H9 (cell line): ENCODE data around the gene B3GNT3. TPM values are rescaled to one million over a fixed set of nuclear protein-coding genes. Genes with fewer than 3 reads are reported as not detected.

ENCODE experiments used
- DNase-seq: peaks from one replicate; pipeline ENCODE4 v3.0.0-alpha.2; 2017
- H2AFZ ChIP-seq: one replicate; pipeline ENCODE4 v1.6.1; 2013; ENCODE audit warnings: mild to moderate bottlenecking, low read length, control low read depth, moderate library complexity
- H2AK5ac ChIP-seq: 2 replicates; pipeline ENCODE4 v1.6.1; 2013; ENCODE audit warnings: low read length, control low read depth, mixed read lengths; ENCODE audit not compliant: insufficient read length
- H2BK120ac ChIP-seq: one replicate; pipeline ENCODE4 v1.6.1; 2013; ENCODE audit warnings: low read depth, mild to moderate bottlenecking, low read length, control low read depth, inconsistent platforms; ENCODE audit not compliant: poor library complexity, severe bottlenecking
- H2BK12ac ChIP-seq: 2 replicates; pipeline ENCODE4 v1.6.1; 2013; ENCODE audit warnings: low read length, control low read depth, mixed read lengths, low read depth; ENCODE audit not compliant: insufficient read length
- H2BK15ac ChIP-seq: 2 replicates; pipeline ENCODE4 v1.6.1; 2013; ENCODE audit warnings: low read depth, low read length, control low read depth
- H2BK20ac ChIP-seq: one replicate; pipeline ENCODE4 v1.6.1; 2013; ENCODE audit warnings: low read depth, mild to moderate bottlenecking, low read length, control low read depth, inconsistent platforms; ENCODE audit not compliant: poor library complexity, severe bottlenecking
- H2BK5ac ChIP-seq: 2 replicates; pipeline ENCODE4 v1.6.1; 2013; ENCODE audit warnings: low read length, control low read depth, mixed read lengths; ENCODE audit not compliant: insufficient read length
- H3K14ac ChIP-seq: 2 replicates; pipeline ENCODE4 v1.6.1; 2013; ENCODE audit warnings: low read length, control low read depth; ENCODE audit not compliant: insufficient read depth
- H3K18ac ChIP-seq: 2 replicates; pipeline ENCODE4 v1.6.1; 2013; ENCODE audit warnings: low read depth, mild to moderate bottlenecking, mixed read lengths, low read length, control low read depth; ENCODE audit not compliant: insufficient read length
- H3K23ac ChIP-seq: 2 replicates; pipeline ENCODE4 v1.6.1; 2013; ENCODE audit warnings: low read length, control low read depth, mixed read lengths, low read depth; ENCODE audit not compliant: insufficient read length
- H3K23me2 ChIP-seq: 2 replicates; pipeline ENCODE4 v1.6.1; 2013; ENCODE audit warnings: low read depth, mild to moderate bottlenecking, mixed read lengths, low read length, control low read depth; ENCODE audit not compliant: insufficient read length, poor library complexity, severe bottlenecking
- H3K27ac ChIP-seq: 2 replicates; pipeline ENCODE4 v1.5.1; 2013; ENCODE audit warnings: low read length, control low read depth, mixed read lengths, low read depth; ENCODE audit not compliant: insufficient read length
- H3K27me3 ChIP-seq: 2 replicates; pipeline ENCODE4 v1.6.1; 2013; ENCODE audit warnings: low read length, control low read depth, inconsistent platforms; ENCODE audit not compliant: insufficient read depth
- H3K4ac ChIP-seq: 2 replicates; pipeline ENCODE4 v1.6.1; 2013; ENCODE audit warnings: low read depth, mild to moderate bottlenecking, control low read depth, inconsistent platforms, low read length, moderate library complexity
- H3K4me1 ChIP-seq: 2 replicates; pipeline ENCODE4 v1.6.1; 2013; ENCODE audit warnings: low read length, control low read depth, inconsistent platforms; ENCODE audit not compliant: insufficient read depth
- H3K4me2 ChIP-seq: 2 replicates; pipeline ENCODE4 v1.6.1; 2013; ENCODE audit warnings: low read length, control low read depth, mixed read lengths; ENCODE audit not compliant: insufficient read length, insufficient read depth
- H3K56ac ChIP-seq: 2 replicates; pipeline ENCODE4 v1.6.1; 2013; ENCODE audit warnings: low read depth, mild to moderate bottlenecking, mixed read lengths, low read length, control low read depth; ENCODE audit not compliant: insufficient read length
- H3K79me1 ChIP-seq: 2 replicates; pipeline ENCODE4 v1.6.1; 2013; ENCODE audit warnings: low read depth, mild to moderate bottlenecking, moderate library complexity, low read length, control low read depth, inconsistent platforms; ENCODE audit not compliant: insufficient read depth, poor library complexity, severe bottlenecking
- H3K79me2 ChIP-seq: 2 replicates; pipeline ENCODE4 v1.6.1; 2013; ENCODE audit warnings: low read length, control low read depth, inconsistent platforms; ENCODE audit not compliant: insufficient read depth
- H3K9ac ChIP-seq: 2 replicates; pipeline ENCODE4 v1.6.1; 2013; ENCODE audit warnings: low read length, control low read depth, mixed read lengths; ENCODE audit not compliant: insufficient read length; ENCODE audit errors: extremely low read depth
- H3K9me3 ChIP-seq: one replicate; pipeline ENCODE4 v1.6.1; 2013; ENCODE audit warnings: low read depth, low read length, inconsistent platforms; ENCODE audit not compliant: control insufficient read depth
- H3T11ph ChIP-seq: one replicate; pipeline ENCODE4 v1.6.1; 2013; ENCODE audit warnings: mild to moderate bottlenecking, low read length, control low read depth, inconsistent platforms
- H4K20me1 ChIP-seq: one replicate; pipeline ENCODE4 v1.6.1; 2013; ENCODE audit not compliant: control insufficient read depth, insufficient read length, insufficient read depth
- H4K5ac ChIP-seq: 2 replicates; pipeline ENCODE4 v1.6.1; 2013; ENCODE audit warnings: low read depth, mild to moderate bottlenecking, mixed read lengths, low read length, control low read depth; ENCODE audit not compliant: insufficient read length
- H4K8ac ChIP-seq: replicated peaks from 2 replicates; pipeline ENCODE4 v1.6.1; 2013; ENCODE audit warnings: low read length, control low read depth, mixed read lengths, low read depth; ENCODE audit not compliant: insufficient read length
- H4K91ac ChIP-seq: 2 replicates; pipeline ENCODE4 v1.6.1; 2013; ENCODE audit warnings: low read depth, mild to moderate bottlenecking, moderate library complexity, mixed read lengths, low read length, control low read depth; ENCODE audit not compliant: insufficient read length
- H3K27ac Mint-ChIP-seq, 3 experiments: 2 replicates in 2 of 3; 3 replicates in 1 of 3; pipeline ENCODE4 v1.8.0; 2020 to 2021; ENCODE audit warnings: mixed read lengths in 3 of 3, mild to moderate bottlenecking in 1 of 3, moderate library complexity in 1 of 3
- H3K27me3 Mint-ChIP-seq: 2 replicates; pipeline ENCODE4 v1.8.0; 2021; ENCODE audit warnings: low read depth, mild to moderate bottlenecking, moderate library complexity, mixed read lengths
- H3K36me3 Mint-ChIP-seq, 3 experiments: 2 replicates in 2 of 3; 3 replicates in 1 of 3; pipeline ENCODE4 v1.8.0; 2020 to 2021; ENCODE audit warnings: low read depth in 3 of 3, mixed read lengths in 3 of 3; ENCODE audit not compliant: insufficient read depth in 1 of 3
- H3K4me1 Mint-ChIP-seq, 2 experiments: 2 replicates each; pipeline ENCODE4 v1.8.0; 2020; ENCODE audit warnings: mixed read lengths in 2 of 2
- H3K4me3 Mint-ChIP-seq, 2 experiments: 2 replicates in 1 of 2; 3 replicates in 1 of 2; pipeline ENCODE4 v1.8.0; 2020 to 2021; ENCODE audit warnings: mild to moderate bottlenecking in 2 of 2, mixed read lengths in 2 of 2, moderate library complexity in 1 of 2
- H3K9me3 Mint-ChIP-seq, 2 experiments: 2 replicates in 1 of 2; 3 replicates in 1 of 2; pipeline ENCODE4 v1.8.0; 2020; ENCODE audit warnings: mild to moderate bottlenecking in 2 of 2, mixed read lengths in 2 of 2, moderate library complexity in 1 of 2
- WGBS: extraction: QIAGEN DNeasy Blood & Tissue Kit; methylation state at CpG from one replicate; pipeline ENCODE4 v1.1.7; 2013; ENCODE audit warnings: missing lambda C conversion rate, low lambda C conversion rate, mixed read lengths; ENCODE audit not compliant: insufficient read length; ENCODE audit errors: extremely low coverage; 5-methylcytosine and 5-hydroxymethylcytosine counted together
- total RNA-seq: library from RNA; stranded (reverse); gene quantifications from 2 replicates; pipeline ENCODE4 v1.2.1, GENCODE V29; 2021
- TF ChIP-seq, protein P1 (sequence below): fragments of 200-600 bp; sonication (generic); conservative IDR thresholded peaks from 3 replicates; pipeline ENCODE4 v1.8.0; 2021; ENCODE audit warnings: antibody characterized with exemption, mild to moderate bottlenecking

Gene B3GNT3
- total RNA-seq, 1 experiment from 2014 or later: 0.96 TPM

DNA sequence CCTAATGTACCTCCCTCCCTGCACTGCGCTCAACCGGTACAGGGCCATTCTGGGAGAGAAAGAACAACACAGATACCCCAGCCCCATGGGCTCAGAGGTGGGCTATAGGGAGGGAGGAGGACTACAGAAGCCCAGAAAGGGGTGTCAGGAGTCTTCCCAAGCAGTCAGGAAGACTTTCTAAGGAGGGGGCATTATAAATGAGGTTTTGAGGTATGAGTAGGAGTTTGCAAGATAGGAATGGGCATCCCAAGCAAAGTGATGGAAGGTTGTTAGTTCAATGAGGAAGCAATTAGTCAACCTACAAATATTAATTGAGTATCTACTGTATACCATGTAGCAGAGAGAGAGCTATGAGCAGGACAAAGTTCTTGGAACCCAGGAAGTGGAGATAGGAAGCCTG, 6.3 kb upstream of the B3GNT3 start:
- TF ChIP-seq, protein P1, sequence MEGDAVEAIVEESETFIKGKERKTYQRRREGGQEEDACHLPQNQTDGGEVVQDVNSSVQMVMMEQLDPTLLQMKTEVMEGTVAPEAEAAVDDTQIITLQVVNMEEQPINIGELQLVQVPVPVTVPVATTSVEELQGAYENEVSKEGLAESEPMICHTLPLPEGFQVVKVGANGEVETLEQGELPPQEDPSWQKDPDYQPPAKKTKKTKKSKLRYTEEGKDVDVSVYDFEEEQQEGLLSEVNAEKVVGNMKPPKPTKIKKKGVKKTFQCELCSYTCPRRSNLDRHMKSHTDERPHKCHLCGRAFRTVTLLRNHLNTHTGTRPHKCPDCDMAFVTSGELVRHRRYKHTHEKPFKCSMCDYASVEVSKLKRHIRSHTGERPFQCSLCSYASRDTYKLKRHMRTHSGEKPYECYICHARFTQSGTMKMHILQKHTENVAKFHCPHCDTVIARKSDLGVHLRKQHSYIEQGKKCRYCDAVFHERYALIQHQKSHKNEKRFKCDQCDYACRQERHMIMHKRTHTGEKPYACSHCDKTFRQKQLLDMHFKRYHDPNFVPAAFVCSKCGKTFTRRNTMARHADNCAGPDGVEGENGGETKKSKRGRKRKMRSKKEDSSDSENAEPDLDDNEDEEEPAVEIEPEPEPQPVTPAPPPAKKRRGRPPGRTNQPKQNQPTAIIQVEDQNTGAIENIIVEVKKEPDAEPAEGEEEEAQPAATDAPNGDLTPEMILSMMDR: no peak
- H3K9me3 Mint-ChIP-seq: no peaks in the 10 kb centered on the region

More for the DNA sequence above, 6.3 kb upstream of the B3GNT3 start:
- no peak overlapping the region for H3K14ac ChIP-seq
- H3K27me3 ChIP-seq: no peaks in the 10 kb centered on the region
- no peak overlapping the region for H3K23ac ChIP-seq
- H2BK12ac ChIP-seq: no peak overlapping the region
- no peak overlapping the region for H2AK5ac ChIP-seq
- H2BK120ac ChIP-seq: no peak overlapping the region
- peaks cover 8 to 12% (median 9%) of the 10 kb centered on the region in 3 experiments; a peak in 5 of 7 replicates for H3K36me3 Mint-ChIP-seq
- no peak overlapping the region for H3K9ac ChIP-seq
- no peak overlapping the region for H3K4me3 Mint-ChIP-seq
- no peak overlapping the region for H3K56ac ChIP-seq
- no peaks in the 10 kb centered on the region for H3K79me2 ChIP-seq
- H3K9me3 ChIP-seq: no peaks in the 10 kb centered on the region
- H4K91ac ChIP-seq: no peak overlapping the region
- no peaks in the 10 kb centered on the region for H4K20me1 ChIP-seq
- H3K4me2 ChIP-seq: no peak overlapping the region
- H3K27ac Mint-ChIP-seq: no peak overlapping the region
- H3K23me2 ChIP-seq: no peaks in the 10 kb centered on the region
- H4K8ac ChIP-seq: no peak overlapping the region
- no peak overlapping the region for H4K5ac ChIP-seq
- H2AFZ ChIP-seq: no peak overlapping the region
- H3K27ac ChIP-seq: no peak overlapping the region
- no peak for DNase-seq
- H2BK5ac ChIP-seq: no peak overlapping the region
- peaks cover 5 to 12% of the 10 kb centered on the region in 2 experiments for H3K4me1 Mint-ChIP-seq
- H3T11ph ChIP-seq: no peak overlapping the region
- H2BK20ac ChIP-seq: no peak overlapping the region
- no peak overlapping the region for H2BK15ac ChIP-seq
- no peak overlapping the region for H3K4ac ChIP-seq
- no CpG with 5 or more reads among the region's 2 CpGs for WGBS
- H3K18ac ChIP-seq: no peak overlapping the region
- no peaks in the 10 kb centered on the region for H3K79me1 ChIP-seq
- H3K4me1 ChIP-seq: no peaks in the 10 kb centered on the region
- H3K27me3 Mint-ChIP-seq: peaks cover 2% of the 10 kb centered on the region
